ENCODE data around the gene SF3B2.

SF3B2 gene

DNA sequence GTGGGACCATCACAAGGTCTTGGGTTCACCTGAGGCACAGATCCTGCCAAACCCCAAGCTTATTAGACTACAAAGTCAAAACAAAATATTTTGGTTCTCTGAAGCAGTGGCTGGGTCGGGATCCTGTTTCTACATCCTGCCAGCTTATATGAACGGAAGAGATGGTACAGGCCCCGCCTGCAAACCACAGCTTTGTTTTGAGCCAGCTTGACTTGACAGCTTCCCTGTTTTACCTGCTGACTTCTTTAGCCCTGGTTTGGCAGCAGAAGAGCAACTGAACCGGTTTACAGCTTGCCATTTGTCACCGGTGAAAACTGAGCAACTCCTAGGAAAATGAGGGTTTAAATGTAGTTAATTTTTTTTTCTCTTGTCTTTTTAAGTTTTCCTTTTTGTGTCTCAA, 29.3 kb downstream of the SF3B2 start:
- Histone ChIP-seq H3K4me3 (ENCODE audit: low read depth in 1 of 2, low read length in 2 of 2) (peak overlapping the region in 1 of 2 experiments; percentile 45; a peak in 2 of 4 replicates), H2AFZ (ENCODE audit: low read depth, low read length) (peak overlapping the region; percentile 69), H3K9ac (ENCODE audit: low read depth, low read length) (peak overlapping the region; percentile 46), H3K9me3 (ENCODE audit: insufficient read depth, low read length, severe bottlenecking) (no peaks in the 10 kb centered on the region), H3K4me1 (ENCODE audit: insufficient read depth, low read length) (peaks cover 28% of the 10 kb centered on the region), H4K20me1 (ENCODE audit: insufficient read depth, low read length) (peaks cover 5% of the 10 kb centered on the region; the same call in 1 of the 2 replicates), H3K27ac (ENCODE audit: low read length) (peak overlapping the region; percentile 82), H3K36me3 (ENCODE audit: insufficient read depth, low read length) (no peaks in the 10 kb centered on the region), H3K79me2 (ENCODE audit: insufficient read depth, low read length) (peaks cover 42% of the 10 kb centered on the region), H3K27me3 (ENCODE audit: insufficient read depth, low read length, poor library complexity) (no peaks in the 10 kb centered on the region), H3K4me2 (ENCODE audit: insufficient read depth, low read length) (peak overlapping the region; percentile 63)
- peak; percentile 81 for DNase-seq
- TF ChIP-seq, protein P1, sequence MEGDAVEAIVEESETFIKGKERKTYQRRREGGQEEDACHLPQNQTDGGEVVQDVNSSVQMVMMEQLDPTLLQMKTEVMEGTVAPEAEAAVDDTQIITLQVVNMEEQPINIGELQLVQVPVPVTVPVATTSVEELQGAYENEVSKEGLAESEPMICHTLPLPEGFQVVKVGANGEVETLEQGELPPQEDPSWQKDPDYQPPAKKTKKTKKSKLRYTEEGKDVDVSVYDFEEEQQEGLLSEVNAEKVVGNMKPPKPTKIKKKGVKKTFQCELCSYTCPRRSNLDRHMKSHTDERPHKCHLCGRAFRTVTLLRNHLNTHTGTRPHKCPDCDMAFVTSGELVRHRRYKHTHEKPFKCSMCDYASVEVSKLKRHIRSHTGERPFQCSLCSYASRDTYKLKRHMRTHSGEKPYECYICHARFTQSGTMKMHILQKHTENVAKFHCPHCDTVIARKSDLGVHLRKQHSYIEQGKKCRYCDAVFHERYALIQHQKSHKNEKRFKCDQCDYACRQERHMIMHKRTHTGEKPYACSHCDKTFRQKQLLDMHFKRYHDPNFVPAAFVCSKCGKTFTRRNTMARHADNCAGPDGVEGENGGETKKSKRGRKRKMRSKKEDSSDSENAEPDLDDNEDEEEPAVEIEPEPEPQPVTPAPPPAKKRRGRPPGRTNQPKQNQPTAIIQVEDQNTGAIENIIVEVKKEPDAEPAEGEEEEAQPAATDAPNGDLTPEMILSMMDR (IDR thresholded peaks at IDR 0.05; ENCODE audit: borderline replicate concordance, extremely low read depth, low read length, poor library complexity, severe bottlenecking) = no peak
- no peak for TF ChIP-seq EZH2 (IDR thresholded peaks at IDR 0.05; ENCODE audit: borderline replicate concordance, low read depth, low read length, severe bottlenecking)
- ATAC-seq (ENCODE audit: insufficient read depth, low read depth) = peak; percentile 100

DNA sequence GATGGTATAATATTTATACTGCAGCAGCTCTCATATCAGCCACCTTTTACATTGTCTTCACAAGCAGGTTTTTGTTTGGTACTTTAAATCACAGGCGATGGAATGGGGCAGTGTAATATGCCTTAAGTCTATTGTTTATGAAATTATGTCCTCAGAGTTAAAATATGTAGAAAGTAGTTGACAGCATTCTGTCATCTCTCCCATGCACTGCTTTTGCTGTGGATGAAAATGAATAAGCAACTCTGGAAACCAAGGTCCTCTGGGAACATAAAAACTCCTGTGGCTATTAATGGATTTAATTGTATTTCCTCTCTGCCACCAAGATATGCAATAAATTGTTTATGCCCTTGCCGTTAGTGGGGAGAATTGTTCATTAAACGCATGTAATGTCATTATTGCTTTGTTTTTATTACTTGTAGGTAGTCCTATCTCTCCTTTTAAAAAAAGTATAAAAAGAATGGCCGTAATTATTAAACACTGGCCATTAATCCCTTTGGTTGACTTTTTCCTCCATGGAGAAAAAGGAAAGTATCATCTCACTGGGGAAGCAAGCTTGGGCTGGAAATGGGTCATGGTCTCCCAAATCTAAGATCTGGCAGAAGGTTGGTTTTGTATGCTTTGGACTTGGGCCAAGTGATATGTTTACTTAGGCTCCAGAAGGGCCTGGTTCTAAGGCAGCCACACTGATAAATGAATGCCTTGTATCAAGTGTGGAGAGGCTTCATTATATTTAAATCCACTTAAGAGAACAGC, 31.0 kb downstream of the SF3B2 start:
- TF ChIP-seq, protein P1 (IDR thresholded peaks at IDR 0.05; ENCODE audit: borderline replicate concordance, extremely low read depth, low read length, poor library complexity, severe bottlenecking) = no peak
- no peak for TF ChIP-seq EZH2 (IDR thresholded peaks at IDR 0.05; ENCODE audit: borderline replicate concordance, low read depth, low read length, severe bottlenecking)
- Histone ChIP-seq H3K4me2 (ENCODE audit: insufficient read depth, low read length) (no peak overlapping the region), H3K27me3 (ENCODE audit: insufficient read depth, low read length, poor library complexity) (no peaks in the 10 kb centered on the region), H3K9ac (ENCODE audit: low read depth, low read length) (no peak overlapping the region), H3K4me3 (ENCODE audit: low read depth in 1 of 2, low read length in 2 of 2) (no peak overlapping the region), H3K9me3 (ENCODE audit: insufficient read depth, low read length, severe bottlenecking) (no peaks in the 10 kb centered on the region), H2AFZ (ENCODE audit: low read depth, low read length) (no peak overlapping the region), H3K4me1 (ENCODE audit: insufficient read depth, low read length) (peaks cover 28% of the 10 kb centered on the region), H4K20me1 (ENCODE audit: insufficient read depth, low read length) (peaks cover 5% of the 10 kb centered on the region; the same call in 1 of the 2 replicates), H3K36me3 (ENCODE audit: insufficient read depth, low read length) (no peaks in the 10 kb centered on the region), H3K27ac (ENCODE audit: low read length) (no peak overlapping the region), H3K79me2 (ENCODE audit: insufficient read depth, low read length) (peaks cover 47% of the 10 kb centered on the region)
- ATAC-seq (ENCODE audit: insufficient read depth, low read depth) (no peak), DNase-seq (no peak)

DNA sequence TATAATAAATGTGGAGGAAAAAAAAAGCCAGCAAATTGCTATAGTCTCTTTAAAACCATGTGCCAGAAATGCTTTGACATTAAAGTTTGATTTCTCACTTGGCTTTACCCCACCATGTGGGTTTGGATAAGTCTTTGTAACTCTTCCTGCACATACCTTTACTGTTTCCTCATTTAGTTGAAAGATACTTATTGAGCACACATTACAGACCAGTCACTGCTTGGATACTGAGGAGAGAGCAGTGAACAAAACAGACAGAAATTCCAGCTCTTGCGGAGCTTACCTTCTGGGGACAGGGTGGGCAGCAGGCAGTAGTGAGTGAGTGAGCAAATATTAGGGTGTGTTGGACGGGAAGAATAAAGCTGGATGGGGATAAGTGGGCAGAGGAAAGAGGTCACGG, 31.6 kb downstream of the SF3B2 start:
- ATAC-seq (ENCODE audit: insufficient read depth, low read depth) = no peak

More for the DNA sequence above, 31.6 kb downstream of the SF3B2 start:
- no peak for TF ChIP-seq EZH2 (IDR thresholded peaks at IDR 0.05; ENCODE audit: borderline replicate concordance, low read depth, low read length, severe bottlenecking)
- TF ChIP-seq, protein P1 (IDR thresholded peaks at IDR 0.05; ENCODE audit: borderline replicate concordance, extremely low read depth, low read length, poor library complexity, severe bottlenecking) = no peak
- Histone ChIP-seq H3K9ac (ENCODE audit: low read depth, low read length) (no peak overlapping the region), H3K9me3 (ENCODE audit: insufficient read depth, low read length, severe bottlenecking) (no peaks in the 10 kb centered on the region), H3K36me3 (ENCODE audit: insufficient read depth, low read length) (no peaks in the 10 kb centered on the region), H4K20me1 (ENCODE audit: insufficient read depth, low read length) (peaks cover 5% of the 10 kb centered on the region; the same call in 1 of the 2 replicates), H3K4me2 (ENCODE audit: insufficient read depth, low read length) (no peak overlapping the region), H3K27me3 (ENCODE audit: insufficient read depth, low read length, poor library complexity) (no peaks in the 10 kb centered on the region), H3K4me3 (ENCODE audit: low read depth in 1 of 2, low read length in 2 of 2) (no peak overlapping the region), H3K79me2 (ENCODE audit: insufficient read depth, low read length) (peaks cover 42% of the 10 kb centered on the region), H3K27ac (ENCODE audit: low read length) (no peak overlapping the region), H3K4me1 (ENCODE audit: insufficient read depth, low read length) (peaks cover 28% of the 10 kb centered on the region), H2AFZ (ENCODE audit: low read depth, low read length) (no peak overlapping the region)
- no peak for DNase-seq

Measured in DND-41 (cell line).